Activated CD4-positive, CD25-positive, alpha-beta regulatory T cell treated with anti-CD3 and anti-CD28 coated beads, Interleukin-2, amount 50 U/mL, for 72 hours (primary cell): ENCODE measurements around the gene AP2S1.

Source experiments
- DNase-seq: peaks from one replicate; pipeline ENCODE4 v3.0.0; 2021

The AP2S1 gene

GRCh38 chr19:46797881-46798280 lies 52.8 kb downstream of the AP2S1 start:
- no peak for DNase-seq

- no peak for DNase-seq
Observed at GRCh38 chr19:46791944-46792343, 58.7 kb downstream of the AP2S1 start.

- DNase-seq: no peak
Observed at GRCh38 chr19:46789371-46789770, 61.3 kb downstream of the AP2S1 start.

- no peak for DNase-seq
Observed at GRCh38 chr19:46788968-46789338, 61.7 kb downstream of the AP2S1 start.

GRCh38 chr19:46788262-46788967 lies 62.2 kb downstream of the AP2S1 start, which contains the start of gene SLC1A5:
Gene SLC1A5, minus strand, starts transcription at chr19:46788594. Its CDS starts 629 bp downstream, at chr19:46787965.
- DNase-seq: peak; percentile 99
